ENCODE data around the gene NCKAP5L.

DNA sequence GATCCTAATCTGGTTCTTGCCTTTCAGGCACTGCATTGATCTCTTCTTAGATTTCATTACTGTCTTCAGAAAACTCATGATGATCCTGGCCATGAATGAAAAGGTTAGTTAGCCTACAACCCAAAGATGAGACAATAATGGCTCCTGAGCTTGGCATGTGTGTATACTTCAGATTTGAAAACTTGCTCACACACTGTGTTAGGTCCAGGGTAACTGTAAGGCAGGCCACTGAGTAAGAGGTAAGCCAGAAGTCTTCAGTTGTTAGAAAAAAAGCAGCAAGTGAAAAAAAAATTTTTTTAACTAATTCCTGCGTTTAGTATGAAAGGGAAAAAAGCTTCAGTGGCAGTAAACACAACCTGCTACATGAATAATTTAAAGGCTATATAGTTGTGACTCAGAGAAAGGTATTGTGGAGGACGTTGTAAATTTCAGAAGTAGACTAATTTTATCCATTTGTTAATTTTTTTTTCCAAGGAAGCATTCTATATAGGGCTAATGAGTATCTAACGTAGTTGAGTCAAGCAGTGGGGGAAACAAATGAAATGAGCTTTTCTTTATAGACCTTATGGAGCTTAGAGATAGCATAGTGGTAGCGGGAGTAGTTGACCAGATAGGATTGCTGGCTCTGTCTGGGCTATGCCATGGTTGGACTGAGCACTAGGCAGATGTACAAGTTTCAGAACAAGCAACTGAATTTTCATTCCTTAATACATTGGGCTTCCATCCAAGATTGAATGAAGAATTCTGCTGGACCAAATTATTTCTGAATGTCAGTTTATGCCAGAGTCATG lies 66.3 kb downstream of the NCKAP5L start:
- TF ChIP-seq, protein P1, sequence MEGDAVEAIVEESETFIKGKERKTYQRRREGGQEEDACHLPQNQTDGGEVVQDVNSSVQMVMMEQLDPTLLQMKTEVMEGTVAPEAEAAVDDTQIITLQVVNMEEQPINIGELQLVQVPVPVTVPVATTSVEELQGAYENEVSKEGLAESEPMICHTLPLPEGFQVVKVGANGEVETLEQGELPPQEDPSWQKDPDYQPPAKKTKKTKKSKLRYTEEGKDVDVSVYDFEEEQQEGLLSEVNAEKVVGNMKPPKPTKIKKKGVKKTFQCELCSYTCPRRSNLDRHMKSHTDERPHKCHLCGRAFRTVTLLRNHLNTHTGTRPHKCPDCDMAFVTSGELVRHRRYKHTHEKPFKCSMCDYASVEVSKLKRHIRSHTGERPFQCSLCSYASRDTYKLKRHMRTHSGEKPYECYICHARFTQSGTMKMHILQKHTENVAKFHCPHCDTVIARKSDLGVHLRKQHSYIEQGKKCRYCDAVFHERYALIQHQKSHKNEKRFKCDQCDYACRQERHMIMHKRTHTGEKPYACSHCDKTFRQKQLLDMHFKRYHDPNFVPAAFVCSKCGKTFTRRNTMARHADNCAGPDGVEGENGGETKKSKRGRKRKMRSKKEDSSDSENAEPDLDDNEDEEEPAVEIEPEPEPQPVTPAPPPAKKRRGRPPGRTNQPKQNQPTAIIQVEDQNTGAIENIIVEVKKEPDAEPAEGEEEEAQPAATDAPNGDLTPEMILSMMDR (conservative IDR thresholded peaks at IDR 0.05; ENCODE audit: low read depth, low read length): no peak
- TF ChIP-seq EZH2phosphoT487 (IDR thresholded peaks at IDR 0.05; ENCODE audit: borderline replicate concordance, low read length): no peak
